Epithelial cell of alveolus of lung (primary cell): Measurements from ENCODE around the gene GRK3. TPM values are rescaled to one million over a fixed set of nuclear protein-coding genes. Genes with fewer than 3 reads are reported as not detected.

Experiments
- total RNA-seq: library from RNA; depleted of rRNA; stranded (reverse); fragments of >200 nt; gene quantifications from 2 replicates; pipeline ENCODE4 v1.2.1, GENCODE V29; 2015

The GRK3 gene
- total RNA-seq = 1.2 and 3.1 TPM in 2 replicates

GRCh38 chr22:25564320-25564978 is at the start of gene GRK3:
TSS of gene GRK3 (plus strand) at chr22:25564675. CDS start at chr22:25565041, 366 bp downstream.

GRCh38 chr22:25741692-25742626 is 177.5 kb downstream of the GRK3 start, which contains the start of gene MYO18B:
TSS of gene MYO18B (plus strand) at chr22:25742188. CDS start at chr22:25761093, 18,905 bp downstream.

Other genes with a start within 250 kb of the GRK3 start
- 1.6 TPM in 1 of 2 replicates, not detected in the other for gene MYO18B, start 177.5 kb downstream of the GRK3 start, total RNA-seq